ENCODE results near the gene VWA8. TPM values are rescaled to one million over a fixed set of nuclear protein-coding genes. Genes with fewer than 3 reads are reported as not detected.
"Not testable (repeated sequence)": the region's sequence is repeated elsewhere in the genome, so short reads cannot be mapped to it uniquely, and the experiment has no call there.

Gene VWA8
- total RNA-seq, 1 donor from 2014 or later, result 11.5 TPM

DNA sequence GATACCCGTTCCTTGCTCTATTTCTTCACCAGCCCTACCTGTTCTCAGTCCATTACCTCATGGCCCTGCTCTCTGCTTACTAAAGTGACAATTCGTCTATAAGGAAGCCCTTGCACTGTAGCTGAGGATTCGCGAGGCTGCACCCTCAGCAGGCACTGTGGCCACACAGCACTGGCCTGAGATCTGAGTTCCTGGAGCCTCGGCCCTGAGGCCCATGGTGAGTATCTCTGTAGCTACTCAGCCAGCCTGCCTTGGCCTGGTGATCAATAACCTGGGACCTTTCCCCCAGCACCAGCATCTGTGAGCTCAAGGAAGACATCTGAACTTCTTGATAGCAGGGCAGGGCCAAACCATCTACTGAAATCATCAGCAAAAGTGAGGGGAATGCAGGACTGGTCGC is 412.9 kb downstream of the VWA8 start:
- peak; percentile 6 for ATAC-seq

DNA sequence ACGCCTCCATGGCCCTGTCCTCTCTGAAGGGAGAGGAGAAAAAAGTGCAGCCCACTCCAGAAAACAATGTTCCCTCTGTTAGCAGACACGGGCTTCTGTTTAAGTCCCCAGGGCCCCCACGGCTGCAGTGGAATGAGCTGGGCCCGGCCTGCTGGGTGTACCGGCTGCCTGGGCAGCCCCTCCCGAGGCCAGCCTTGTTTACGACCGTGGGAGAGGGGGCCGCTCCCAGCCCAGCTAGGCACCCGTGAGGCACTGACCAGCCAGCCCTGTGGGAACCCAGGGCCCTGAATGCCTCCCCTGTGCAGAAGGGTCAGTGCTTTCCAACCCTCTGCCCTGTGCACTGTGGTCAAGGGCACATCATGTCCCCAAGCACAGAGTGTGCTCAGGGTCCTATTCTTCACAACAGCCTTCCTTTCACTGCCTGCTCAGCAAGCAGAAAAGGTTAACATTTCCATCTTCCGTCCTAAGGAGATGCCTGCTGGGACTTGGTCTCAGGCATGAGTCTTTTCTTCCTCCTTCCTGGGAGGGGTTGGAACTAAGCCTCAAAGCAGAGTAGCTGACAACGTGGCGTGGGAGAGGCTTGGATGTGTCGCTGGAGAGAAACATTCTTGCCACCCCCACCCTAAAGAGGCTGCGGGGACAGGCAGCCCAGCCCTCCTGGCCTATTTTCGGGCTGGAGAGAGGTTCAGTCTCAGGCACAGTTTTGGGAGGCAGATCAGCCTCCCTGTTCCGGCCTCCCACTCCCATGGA is 413.5 kb downstream of the VWA8 start:
- ATAC-seq, result peak; percentile 44

DNA sequence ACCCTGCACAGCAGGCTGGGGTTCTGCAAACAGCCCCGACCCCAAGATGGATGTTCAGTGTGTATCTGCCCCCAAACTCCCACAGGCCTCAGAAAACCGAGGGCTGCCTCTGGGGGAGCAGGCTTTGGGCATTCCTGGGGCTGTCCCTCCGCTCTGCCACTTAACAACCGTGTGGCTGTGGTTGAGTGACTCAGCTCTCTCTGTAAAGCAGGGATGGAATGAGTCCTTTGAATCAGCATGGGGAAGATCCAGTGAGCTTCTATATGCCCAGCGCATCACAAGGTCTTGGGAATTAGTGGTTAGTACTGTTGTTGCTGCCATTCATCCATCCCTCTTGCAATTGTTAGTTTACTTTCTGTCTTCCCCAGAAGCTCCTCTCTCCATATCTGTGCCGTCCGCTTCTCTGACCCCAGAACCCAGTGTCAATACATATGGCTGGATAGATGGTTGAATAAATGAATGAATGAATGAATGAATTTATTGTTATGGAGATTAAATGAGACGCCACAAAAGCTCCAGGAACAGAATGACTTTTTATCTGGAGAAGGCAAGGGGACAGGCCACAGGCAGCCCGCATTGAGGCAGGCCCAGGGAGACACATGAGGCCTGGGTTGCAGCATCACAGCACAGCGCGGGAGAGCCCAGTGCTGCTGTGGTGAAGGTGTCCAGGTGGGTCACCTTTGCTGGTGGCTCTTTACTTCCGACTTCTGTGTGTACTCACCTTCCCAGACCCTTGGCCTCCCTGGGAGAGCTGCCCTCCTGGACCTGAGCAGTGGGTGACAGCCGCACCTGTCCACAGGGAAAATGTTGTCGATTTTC is 414.3 kb downstream of the VWA8 start:
- peak; percentile 16 for ATAC-seq

DNA sequence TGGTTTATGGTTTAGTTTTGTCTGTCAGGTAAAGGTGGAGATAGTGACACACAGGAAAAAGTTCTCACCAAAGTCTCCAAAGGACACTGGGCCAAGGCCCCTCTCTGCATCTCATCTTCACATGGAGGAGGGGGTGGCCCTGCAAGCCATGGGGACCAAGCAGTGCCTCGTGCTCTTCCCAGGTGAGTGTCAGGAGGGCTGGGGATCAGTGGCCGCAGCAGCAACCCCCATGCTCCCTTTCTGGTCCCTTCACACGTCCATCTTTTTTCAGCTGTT is 415.5 kb downstream of the VWA8 start:
- ATAC-seq, result no peak

DNA sequence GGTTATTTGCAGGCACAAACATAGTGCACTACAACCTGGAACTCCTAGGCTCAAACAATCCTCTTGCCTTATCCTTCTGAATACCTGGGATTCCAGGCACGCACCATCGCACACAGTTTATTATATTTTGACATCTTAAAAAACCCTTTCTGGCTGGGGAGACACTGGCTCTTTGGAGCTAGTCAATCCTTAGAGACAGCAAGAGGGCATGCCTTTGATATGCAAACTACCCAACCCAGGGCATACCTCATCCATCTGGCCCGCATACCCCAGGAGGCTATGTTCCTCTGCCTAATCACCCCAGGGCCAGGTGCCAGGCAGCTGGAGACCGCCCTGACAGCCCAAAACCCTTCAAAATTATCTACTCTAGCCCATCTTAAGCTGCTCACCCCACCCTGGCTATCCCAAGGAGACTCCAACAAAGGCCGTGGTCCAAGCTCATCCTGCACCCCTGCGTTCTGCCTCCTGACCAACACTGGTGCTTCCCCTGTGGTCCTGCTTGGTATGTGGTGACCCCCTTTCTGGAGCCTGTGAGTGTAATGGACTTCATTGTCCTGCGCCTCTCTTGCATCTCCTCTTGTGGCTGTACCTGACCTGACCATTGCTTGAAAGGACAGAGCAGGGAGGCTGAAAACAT is 417.1 kb downstream of the VWA8 start:
- ATAC-seq, result no peak

DNA sequence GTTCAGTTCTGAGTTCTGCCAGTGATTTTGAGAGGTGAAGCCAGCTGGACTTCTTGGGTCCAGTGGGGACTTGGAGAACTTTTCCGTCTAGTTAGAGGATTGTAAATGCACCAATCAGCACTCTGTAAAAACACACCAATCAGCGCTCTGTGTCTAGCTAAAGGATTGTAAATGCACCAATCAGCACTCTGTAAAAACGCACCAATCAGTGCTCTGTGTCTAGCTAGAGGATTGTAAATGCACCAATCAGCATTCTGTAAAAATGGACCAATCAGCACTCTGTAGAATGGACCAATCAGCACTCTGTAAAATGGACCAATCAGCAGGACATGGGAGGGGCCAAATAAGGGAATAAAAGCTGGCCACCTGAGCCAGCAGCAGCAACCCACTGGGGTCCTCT is 418.1 kb downstream of the VWA8 start:
- ATAC-seq, result not testable (repeated sequence)

DNA sequence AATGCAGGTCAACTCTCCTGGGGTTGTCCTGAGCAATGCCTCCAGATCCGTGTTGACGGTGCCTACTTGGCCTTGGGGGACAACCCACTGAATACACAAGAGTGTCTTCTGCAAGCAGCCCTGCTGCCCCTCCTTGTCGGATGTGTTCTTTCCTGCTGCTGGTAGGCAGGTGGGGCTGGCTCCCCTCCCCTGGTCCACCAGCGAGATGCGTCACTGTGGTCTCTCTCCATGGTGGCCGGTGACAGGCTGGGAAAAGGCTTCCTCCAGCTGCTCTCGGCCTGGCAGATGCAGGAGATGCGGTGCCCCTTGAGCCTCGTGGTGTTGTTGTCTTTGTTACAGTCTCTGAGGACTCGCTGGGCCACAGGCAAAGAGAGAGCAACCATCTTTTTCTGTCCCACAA is 418.6 kb downstream of the VWA8 start:
- peak; percentile 30 for ATAC-seq

DNA sequence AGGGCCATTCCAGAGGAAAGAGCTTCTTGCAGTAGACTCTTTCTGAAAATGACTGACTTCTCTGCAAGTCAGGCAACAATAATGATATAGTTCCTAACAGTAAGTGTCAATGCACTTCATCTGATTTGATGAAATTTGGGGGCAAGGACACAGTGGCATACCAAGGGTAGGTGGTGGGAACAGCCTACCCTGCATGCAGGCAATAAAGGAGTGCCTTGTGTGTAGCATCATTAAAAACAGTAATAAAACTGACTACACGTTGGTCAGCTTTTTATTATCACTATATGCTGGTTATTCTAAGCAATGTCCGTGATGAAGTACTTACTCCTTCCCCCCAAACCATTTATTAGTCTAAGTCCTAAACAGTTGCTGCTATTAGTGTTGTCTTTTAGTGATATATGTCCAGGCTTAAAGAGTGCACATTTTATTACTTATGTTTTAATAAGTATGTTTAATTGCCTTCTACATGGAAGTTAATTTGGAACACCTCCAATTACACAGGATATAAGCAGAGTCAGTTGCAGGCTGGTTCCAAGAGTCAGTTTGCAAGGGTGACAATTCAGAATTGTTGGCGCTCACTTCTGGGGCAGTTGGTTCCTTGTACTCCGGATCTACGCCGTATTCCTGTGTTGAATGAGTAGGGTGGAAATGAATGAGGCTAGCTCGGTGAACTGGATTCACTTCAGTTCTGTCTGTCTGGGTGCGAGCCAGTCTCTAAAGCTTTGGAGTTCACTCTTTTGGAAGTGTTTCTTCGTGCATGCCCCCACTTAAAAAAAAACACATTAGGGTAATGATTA is 419.6 kb downstream of the VWA8 start:
- no peak for ATAC-seq

DNA sequence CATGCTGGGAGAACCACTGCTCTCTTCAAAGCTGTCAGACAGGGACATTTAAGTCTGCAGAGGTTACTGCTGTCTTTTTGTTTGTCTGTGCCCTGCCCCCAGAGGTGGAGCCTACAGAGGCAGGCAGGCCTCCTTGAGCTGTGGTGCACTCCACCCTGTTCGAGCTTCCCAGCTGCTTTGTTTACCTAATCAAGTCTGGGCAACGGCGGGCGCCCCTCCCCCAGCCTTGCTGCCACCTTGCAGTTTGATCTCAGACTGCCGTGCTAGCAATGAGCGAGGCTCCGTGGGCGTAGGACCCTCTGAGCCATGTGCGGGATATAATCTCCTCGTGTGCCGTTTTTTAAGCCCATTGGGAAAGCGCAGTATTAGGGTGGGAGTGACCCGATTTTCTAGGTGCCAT is 420.7 kb downstream of the VWA8 start:
- ATAC-seq, result not testable (repeated sequence)

DNA sequence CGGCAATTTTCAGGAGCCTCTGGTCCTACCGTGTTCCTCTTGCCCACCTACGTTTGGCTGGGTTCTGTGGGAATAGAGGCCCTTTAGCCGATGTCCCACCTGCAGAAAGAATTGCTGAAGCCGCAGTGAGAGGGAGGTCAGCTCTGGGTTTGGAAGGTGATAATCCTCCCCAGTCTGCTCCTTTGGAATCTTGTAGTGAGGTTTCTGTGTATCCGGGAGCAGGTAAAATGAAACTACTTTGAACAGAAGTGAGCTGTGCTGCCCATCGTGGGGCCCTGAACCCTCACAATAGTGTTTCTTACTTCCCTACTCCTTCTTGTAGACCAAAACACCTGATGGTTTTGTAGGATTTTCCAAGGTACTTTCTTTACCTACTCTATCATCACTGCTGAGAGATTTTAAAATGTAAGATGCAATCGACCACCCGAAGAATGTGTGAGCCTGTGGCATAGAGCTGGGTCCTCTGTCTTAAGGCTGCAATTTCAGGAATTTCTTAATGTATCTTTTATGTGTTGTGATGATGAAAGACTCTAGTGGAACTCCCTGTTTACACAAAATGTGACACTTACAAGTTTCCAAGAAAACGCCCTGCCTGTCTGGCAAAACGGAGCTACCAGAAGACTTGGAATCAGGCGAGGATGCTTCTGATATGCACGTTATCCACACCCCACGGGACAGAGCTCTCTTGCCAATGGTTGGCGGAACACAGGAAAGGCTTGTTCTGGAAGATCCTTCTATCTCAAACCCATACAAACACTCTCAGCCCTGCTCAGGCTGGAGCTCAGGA is 427.4 kb downstream of the VWA8 start:
- no peak for ATAC-seq

DNA sequence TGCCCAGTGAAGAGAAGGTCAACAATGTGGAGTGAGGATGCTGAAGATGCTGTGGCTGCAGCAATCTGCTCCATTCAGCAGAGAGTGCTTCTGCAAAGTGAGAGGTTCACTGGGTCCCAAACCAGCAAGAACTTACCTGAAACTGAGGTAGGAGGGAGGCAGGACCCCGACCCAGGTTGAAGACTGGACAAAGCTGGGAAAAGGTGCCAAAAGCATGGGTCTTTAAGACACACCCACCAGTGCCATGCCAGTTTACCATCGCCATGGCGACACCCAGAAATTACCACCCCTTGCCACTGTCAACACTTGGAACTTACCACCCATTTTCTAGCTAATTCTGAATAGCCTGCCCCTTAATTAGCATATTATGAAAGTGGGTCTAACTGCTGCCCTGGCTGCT is 432.9 kb downstream of the VWA8 start:
- ATAC-seq, result no peak

DNA sequence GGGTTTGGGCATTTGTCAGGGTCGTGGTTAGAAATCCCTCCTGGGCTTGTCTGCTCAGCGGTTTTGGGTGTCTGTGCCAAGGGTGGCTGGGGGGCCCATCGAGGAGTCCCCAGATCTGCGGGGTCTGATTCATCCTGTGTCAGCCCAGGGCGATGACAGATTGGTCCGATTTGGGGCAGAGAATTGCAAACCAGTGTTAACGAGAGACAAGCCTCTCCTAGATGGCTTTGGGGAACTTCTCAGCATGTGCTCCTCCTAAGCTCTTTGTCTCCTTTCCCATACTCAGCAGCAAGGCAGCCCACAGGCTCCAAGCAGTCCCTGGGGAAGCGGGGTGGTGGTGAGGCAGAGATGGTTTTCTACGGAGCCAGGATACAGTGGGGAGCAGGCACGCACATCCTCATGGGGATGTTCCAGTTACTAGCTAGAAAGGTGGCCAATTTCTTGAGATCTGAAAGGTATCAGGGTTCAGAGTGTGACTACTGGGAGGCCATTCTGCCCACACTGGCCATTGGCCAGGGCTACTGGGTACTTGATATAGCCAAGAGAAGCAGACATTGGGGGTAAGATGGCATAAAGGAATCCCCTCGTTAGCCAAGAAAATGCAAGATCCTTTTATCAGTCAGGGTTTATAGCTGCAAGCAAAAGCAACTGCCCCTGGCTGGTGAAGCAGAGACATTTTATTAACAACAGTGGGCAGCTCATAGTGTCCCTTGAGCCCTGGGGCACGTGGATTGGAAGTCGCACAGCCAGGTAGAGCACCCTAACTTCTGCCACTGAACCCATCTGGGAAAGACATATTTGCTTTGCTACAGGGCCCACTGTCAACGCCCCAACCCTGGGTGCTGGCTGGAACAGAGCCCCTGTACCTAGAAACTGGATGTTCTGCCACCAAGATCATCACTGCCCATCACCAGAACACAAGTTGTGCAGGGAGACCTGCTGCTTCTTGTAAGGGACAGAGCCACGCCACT is 440.0 kb downstream of the VWA8 start:
- ATAC-seq, result no peak

DNA sequence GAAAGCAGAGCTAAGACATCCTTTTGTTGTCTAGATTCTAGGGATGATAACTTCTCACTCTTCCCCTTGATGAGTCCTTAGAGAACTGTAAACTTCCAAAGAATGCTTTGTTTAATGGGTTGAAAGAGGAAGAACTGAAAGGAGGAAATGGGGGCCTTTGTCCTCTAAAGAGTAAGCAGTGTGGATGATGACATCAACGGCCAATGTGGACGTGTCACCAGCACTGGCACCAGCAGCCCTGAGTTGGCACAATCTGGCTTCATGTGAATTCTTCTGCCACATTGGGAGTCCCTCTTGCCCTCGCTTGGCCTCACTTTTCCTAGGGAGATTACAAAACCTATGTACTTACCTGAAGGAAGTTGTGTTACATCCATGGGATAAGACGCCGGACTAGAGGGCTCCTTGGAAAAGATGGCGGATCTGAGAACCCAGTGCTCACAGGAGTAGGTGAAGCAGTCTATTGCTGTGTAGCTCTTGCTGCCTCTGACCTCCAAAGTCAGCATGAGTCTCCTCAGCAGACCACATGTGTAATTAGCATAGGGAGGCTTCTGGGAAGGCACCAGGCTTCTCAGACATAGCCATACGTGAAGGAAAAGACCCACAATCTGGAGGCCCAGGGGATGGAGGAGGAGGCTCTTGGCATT is 440.8 kb downstream of the VWA8 start:
- no peak for ATAC-seq

Other genes with a start within 250 kb of the VWA8 start
- gene DGKH, start 87.5 kb upstream of the VWA8 start, total RNA-seq, result 15.9 TPM